OCI-LY1 (cell line): ENCODE measurements around the gene SFSWAP.

Experiments used
- EZH2 ChIP-seq: fragments of 200-600 bp; sonication (generic), shearing (Covaris generic); IDR thresholded peaks from 2 replicates; pipeline ENCODE4 v1.8.0; 2017; ENCODE audit warnings: borderline replicate concordance, mixed run types, mild to moderate bottlenecking, antibody characterized with exemption, low read length, moderate library complexity, mixed read lengths
- TF ChIP-seq, protein P1 (sequence below): fragments of 200-600 bp; sonication (generic), shearing (Covaris generic); IDR thresholded peaks from 2 replicates; pipeline ENCODE4 v1.5.1; 2017; ENCODE audit warnings: mild to moderate bottlenecking, antibody characterized with exemption, low read length, moderate library complexity, mixed read lengths

DNA sequence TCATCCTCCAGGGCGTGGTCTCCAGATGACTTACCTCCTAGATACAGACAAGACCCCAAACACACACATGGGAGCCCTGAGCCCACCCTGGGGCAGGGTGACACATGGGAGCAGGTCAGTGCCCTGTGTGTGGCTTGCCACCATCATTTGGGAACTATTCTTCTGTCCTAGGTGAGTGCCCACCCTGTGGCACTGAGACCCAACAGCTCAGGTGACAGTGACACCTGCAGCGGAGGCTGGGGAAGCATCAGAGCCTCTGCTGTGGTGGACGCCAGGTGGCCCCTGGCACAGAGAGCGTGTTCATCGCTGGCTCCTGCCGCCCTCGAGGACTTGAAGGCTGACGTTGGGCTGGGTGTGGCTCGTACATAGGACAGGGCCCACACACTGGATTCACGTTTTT is 23.0 kb downstream of the SFSWAP start:
- TF ChIP-seq, protein P1, sequence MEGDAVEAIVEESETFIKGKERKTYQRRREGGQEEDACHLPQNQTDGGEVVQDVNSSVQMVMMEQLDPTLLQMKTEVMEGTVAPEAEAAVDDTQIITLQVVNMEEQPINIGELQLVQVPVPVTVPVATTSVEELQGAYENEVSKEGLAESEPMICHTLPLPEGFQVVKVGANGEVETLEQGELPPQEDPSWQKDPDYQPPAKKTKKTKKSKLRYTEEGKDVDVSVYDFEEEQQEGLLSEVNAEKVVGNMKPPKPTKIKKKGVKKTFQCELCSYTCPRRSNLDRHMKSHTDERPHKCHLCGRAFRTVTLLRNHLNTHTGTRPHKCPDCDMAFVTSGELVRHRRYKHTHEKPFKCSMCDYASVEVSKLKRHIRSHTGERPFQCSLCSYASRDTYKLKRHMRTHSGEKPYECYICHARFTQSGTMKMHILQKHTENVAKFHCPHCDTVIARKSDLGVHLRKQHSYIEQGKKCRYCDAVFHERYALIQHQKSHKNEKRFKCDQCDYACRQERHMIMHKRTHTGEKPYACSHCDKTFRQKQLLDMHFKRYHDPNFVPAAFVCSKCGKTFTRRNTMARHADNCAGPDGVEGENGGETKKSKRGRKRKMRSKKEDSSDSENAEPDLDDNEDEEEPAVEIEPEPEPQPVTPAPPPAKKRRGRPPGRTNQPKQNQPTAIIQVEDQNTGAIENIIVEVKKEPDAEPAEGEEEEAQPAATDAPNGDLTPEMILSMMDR, result no peak
- no peak for TF ChIP-seq EZH2
